BLaER1 treated with 17β-estradiol and CSF1 and Interleukin-3, amounts not matched to agents 10 nM and 100 nM (cell line): ENCODE measurements around the gene BHLHE41.
A peak's percentile ranks its signal among the peaks of the same experiment; 100 is the strongest.

ENCODE experiments used
- H3K27ac ChIP-seq, 11 experiments: shearing (Covaris generic); formaldehyde crosslinking; 2 replicates each; pipeline ENCODE4 v1.8.1; 2022
- H3K27me3 ChIP-seq, 11 experiments: shearing (Covaris generic); formaldehyde crosslinking; 2 replicates each; pipeline ENCODE4 v1.8.1; 2022
- H3K36me3 ChIP-seq, 11 experiments: shearing (Covaris generic); formaldehyde crosslinking; 2 replicates each; pipeline ENCODE4 v1.8.1; 2022
- H3K4me1 ChIP-seq, 10 experiments: shearing (Covaris generic); formaldehyde crosslinking; 2 replicates each; pipeline ENCODE4 v1.8.1; 2022
- H3K4me2 ChIP-seq, 11 experiments: shearing (Covaris generic); formaldehyde crosslinking; 2 replicates each; pipeline ENCODE4 v1.8.1; 2022
- H3K4me3 ChIP-seq, 10 experiments: shearing (Covaris generic); formaldehyde crosslinking; 2 replicates each; pipeline ENCODE4 v1.8.1; 2022
- H3K9ac ChIP-seq, 11 experiments: shearing (Covaris generic); formaldehyde crosslinking; 2 replicates each; pipeline ENCODE4 v1.8.1; 2022
- H3K9me3 ChIP-seq, 11 experiments: shearing (Covaris generic); formaldehyde crosslinking; replicated peaks in 1 of 11; 2 replicates each; pipeline ENCODE4 v1.8.1; 2022
- H4K20me1 ChIP-seq, 11 experiments: shearing (Covaris generic); formaldehyde crosslinking; 2 replicates each; pipeline ENCODE4 v1.8.1; 2022
- Cebpa-rat ChIP-seq, 11 experiments: shearing (Covaris generic); IDR thresholded peaks; 2 replicates each; pipeline ENCODE4 v1.8.1; 2022

BHLHE41 gene

DNA sequence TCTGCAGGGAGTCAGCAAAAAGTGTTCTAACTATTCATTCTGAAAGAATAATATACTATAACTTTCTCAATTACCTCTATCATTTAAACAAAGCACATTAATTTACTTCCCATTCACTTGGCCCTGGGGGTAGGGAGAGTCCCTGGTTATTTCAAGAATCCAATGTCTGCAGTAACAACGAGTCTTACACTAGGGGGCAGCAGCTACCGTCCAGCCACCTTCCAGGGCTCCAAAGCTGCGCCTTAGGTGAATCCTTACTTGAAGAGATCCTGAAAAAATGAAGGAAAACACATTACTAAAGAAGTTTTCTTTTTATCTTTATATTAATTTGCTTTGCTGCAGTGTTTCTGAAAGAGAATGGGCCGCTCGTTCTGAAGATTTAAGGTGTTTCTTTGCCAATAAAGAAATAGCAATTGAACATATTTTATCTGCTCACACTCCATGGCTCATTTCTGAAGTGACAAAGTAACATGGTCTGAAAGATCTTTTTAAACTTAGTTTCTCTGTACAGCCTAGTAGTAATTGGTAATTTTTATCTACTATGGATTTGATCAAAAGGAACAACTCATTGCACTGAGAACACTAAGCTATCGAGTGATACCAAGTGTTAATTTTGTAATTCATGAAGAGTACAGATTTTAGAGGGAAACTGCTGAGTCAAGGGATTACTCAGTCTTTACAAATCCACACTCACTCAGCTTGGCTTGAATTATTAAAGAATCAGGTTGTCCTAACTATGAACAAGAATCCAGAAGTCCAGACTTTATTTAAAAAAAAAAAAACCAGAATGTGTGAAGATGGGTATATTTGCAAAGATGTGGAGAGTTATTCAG is 27.6 kb downstream of the BHLHE41 start:
- no peak overlapping the region for H3K4me2 ChIP-seq
- no peak overlapping the region for H3K9ac ChIP-seq
- no peak overlapping the region for H3K4me3 ChIP-seq
- H3K9me3 ChIP-seq = no peaks in the 10 kb centered on the region
- no peaks in the 10 kb centered on the region for H4K20me1 ChIP-seq
- no peaks in the 10 kb centered on the region for H3K27me3 ChIP-seq
- no peaks in the 10 kb centered on the region for H3K36me3 ChIP-seq
- TF ChIP-seq Cebpa-rat (IDR thresholded peaks at IDR 0.05) = no peak
- H3K4me1 ChIP-seq = peaks cover 0 to 6% (median 0%) of the 10 kb centered on the region in 10 experiments; a peak in 1 of 20 replicates
- H3K27ac ChIP-seq = no peak overlapping the region

DNA sequence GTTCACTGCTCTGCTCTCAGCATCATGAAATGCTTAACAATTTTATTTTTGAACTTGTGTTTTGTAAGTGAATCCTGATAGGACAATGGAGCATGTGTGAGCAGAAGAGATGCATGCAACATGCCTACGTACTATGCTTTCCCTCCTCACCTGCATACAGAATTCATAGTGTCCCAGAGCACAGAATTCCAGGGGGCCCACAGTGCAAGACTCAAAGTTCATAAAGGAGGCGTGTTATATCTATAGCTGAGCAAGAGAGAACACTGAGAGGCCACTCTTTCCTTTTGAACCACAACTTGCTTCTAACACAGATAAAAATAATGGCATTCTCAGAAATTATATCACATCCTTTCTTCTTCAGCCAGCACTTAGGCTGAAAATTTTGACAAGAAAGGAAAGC is 28.8 kb downstream of the BHLHE41 start:
- no peaks in the 10 kb centered on the region for H3K27me3 ChIP-seq
- no peaks in the 10 kb centered on the region for H4K20me1 ChIP-seq
- no peak overlapping the region for H3K4me2 ChIP-seq
- H3K4me3 ChIP-seq = no peak overlapping the region
- H3K4me1 ChIP-seq = peaks cover 0 to 6% (median 0%) of the 10 kb centered on the region in 10 experiments; a peak in 1 of 20 replicates
- H3K27ac ChIP-seq = no peak overlapping the region
- H3K9ac ChIP-seq = no peak overlapping the region
- no peaks in the 10 kb centered on the region for H3K9me3 ChIP-seq
- no peak for TF ChIP-seq Cebpa-rat (IDR thresholded peaks at IDR 0.05)
- H3K36me3 ChIP-seq = no peaks in the 10 kb centered on the region

DNA sequence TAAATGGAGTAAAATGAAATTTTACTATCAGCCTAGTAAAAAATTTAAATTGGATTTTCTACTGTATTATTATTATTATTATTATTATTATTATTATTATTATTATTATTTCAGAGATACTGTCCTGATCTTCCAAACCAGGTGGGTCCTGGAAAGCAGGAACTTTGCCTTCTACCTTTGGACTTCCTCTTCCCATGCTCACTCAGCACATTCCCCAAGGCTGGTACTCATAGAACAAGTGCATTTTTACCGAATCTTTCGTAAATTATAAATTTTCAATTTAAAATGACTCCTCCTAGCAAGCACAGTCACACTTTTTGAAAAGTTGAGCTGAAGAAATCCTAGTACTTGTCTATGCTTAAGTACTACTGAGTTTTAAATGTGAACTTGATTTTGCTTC is 29.7 kb downstream of the BHLHE41 start:
- Histone ChIP-seq H3K9me3 (no peaks in the 10 kb centered on the region), H3K27ac (no peak overlapping the region), H3K9ac (no peak overlapping the region), H3K36me3 (no peaks in the 10 kb centered on the region), H3K4me2 (no peak overlapping the region), H3K4me1 (peaks cover 0 to 6% (median 0%) of the 10 kb centered on the region in 10 experiments; a peak in 1 of 20 replicates), H3K4me3 (no peak overlapping the region), H3K27me3 (no peaks in the 10 kb centered on the region), H4K20me1 (no peaks in the 10 kb centered on the region)
- no peak for TF ChIP-seq Cebpa-rat (IDR thresholded peaks at IDR 0.05)

DNA sequence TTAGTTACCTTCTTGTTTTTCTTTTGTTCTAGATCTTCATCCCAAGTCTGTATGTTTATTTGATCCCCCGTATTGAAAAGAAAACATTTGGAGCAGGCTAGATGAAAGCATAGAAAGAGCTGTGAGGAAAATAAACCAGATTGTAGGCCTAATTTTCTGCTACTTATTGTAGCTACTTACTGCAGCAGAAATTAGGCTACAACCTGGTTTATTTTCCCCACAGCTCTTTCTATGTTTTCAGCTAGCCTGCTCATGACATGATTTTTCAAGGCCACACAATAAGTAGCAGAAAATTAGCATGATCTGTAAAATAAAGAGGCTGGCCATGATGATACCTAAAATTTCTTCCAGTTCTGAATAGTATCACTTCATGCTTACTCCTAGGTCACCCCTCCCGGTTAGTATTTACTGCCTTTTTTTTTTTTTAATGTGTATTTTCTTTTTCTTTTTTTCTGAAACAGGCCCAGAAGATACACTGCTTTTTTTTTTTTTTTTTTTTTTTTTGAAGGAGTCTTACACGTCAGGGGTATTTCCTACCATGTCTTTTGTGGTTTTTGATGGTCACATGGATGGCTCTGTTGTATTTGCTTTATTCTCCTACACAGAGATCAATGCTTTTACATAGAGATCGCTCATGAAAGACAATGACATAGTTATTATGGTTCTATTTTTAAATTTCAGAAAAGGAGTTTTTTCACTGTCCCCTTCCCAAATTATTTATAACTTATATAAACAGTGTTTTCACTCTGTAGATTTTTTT is 32.3 kb downstream of the BHLHE41 start:
- no peaks in the 10 kb centered on the region for H4K20me1 ChIP-seq
- no peaks in the 10 kb centered on the region for H3K36me3 ChIP-seq
- peaks cover 0 to 6% (median 0%) of the 10 kb centered on the region in 10 experiments; a peak in 1 of 20 replicates for H3K4me1 ChIP-seq
- TF ChIP-seq Cebpa-rat (IDR thresholded peaks at IDR 0.05) = no peak
- H3K4me2 ChIP-seq = no peak overlapping the region
- no peaks in the 10 kb centered on the region for H3K9me3 ChIP-seq
- H3K9ac ChIP-seq = no peak overlapping the region
- H3K27ac ChIP-seq = no peak overlapping the region
- H3K27me3 ChIP-seq = no peaks in the 10 kb centered on the region
- H3K4me3 ChIP-seq = no peak overlapping the region

DNA sequence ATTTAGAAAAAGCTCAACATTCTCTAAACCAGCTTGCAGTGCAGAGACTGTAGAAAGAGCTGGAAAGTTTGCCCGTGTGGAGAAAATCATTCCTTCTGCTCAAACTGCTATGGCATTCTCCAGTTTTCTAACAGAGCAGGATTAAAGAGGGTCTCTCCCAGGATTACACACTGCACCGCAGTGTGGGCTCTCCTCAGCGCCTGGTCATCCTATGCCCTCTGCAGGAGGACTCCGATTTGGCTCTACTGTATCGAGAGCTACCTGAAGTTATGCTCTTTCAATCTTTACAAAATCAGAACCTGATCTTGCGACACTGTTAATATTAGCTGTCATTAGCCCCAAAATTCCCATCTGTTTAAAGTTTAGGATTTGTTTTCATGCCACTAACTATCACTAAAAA is 33.0 kb downstream of the BHLHE41 start:
- H3K9ac ChIP-seq = no peak overlapping the region
- H3K36me3 ChIP-seq = no peaks in the 10 kb centered on the region
- H4K20me1 ChIP-seq = no peaks in the 10 kb centered on the region
- no peak for TF ChIP-seq Cebpa-rat (IDR thresholded peaks at IDR 0.05)
- H3K4me3 ChIP-seq = no peak overlapping the region
- H3K4me1 ChIP-seq = peaks cover 0 to 6% (median 0%) of the 10 kb centered on the region in 10 experiments; a peak in 1 of 20 replicates
- no peaks in the 10 kb centered on the region for H3K27me3 ChIP-seq
- H3K4me2 ChIP-seq = no peak overlapping the region
- no peak overlapping the region for H3K27ac ChIP-seq
- H3K9me3 ChIP-seq = no peaks in the 10 kb centered on the region

DNA sequence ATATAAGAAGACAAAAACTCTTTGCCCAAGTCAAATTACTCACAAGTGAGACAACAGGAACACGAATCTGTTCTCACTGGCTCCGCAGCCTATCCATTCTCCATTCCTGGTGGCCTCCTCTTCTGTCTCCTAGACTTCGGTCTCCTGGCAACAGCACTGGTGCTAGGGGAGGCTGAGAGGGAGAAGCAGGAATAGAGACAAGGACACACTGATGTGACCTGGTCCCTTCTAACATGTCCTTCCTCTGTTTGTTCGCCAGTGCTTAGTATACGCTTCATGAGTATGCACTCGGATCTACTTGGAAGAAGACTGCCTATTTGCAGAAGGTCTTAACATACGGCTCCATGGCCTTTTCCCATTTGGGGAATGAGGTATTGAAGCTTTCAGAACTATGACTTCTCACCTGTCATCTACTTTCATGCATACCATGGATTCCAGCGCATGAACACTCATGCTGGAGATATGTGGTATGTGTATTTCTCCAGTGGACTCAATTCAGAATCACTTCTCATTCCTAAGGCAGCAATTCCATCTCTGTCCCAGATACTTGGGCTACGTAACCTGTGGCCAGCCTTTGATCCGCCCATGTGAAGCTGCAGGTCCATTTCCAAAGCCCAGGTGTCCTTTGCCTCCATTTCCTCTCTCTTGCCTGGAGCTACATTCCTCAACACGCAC is 33.9 kb downstream of the BHLHE41 start:
- TF ChIP-seq Cebpa-rat (IDR thresholded peaks at IDR 0.05) = no peak
- Histone ChIP-seq H3K9me3 (peaks cover 0 to under 1% (median 0%) of the 10 kb centered on the region in 11 experiments; a peak in 1 of 22 replicates), H3K36me3 (no peaks in the 10 kb centered on the region), H3K4me1 (peaks cover 0 to 6% (median 0%) of the 10 kb centered on the region in 10 experiments; a peak in 1 of 20 replicates), H3K9ac (no peak overlapping the region), H3K27me3 (no peaks in the 10 kb centered on the region), H3K4me2 (no peak overlapping the region), H3K27ac (no peak overlapping the region), H3K4me3 (no peak overlapping the region), H4K20me1 (no peaks in the 10 kb centered on the region)

DNA sequence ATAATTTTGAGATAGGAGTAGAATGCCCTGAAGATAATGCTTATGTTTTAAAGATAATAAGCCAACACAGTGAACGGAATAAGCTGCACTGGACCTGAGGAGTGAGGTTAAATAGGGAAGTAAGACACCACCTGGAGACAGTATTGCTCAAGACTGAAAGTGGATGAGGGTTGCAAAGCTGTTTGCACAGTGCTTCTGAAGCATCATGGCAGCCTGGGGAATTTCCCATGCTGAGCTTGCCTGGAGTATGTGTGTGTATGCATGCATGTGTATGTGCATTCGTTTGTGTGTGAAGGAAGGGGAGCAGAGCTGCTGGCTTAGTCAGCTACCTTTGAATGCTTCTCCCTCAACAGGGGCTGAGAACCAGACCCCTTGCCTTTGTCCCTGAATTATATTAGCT is 35.8 kb downstream of the BHLHE41 start:
- no peak for TF ChIP-seq Cebpa-rat (IDR thresholded peaks at IDR 0.05)
- Histone ChIP-seq H3K4me1 (peaks cover 0 to 6% (median 0%) of the 10 kb centered on the region in 10 experiments; a peak in 1 of 20 replicates), H3K9ac (no peak overlapping the region), H3K27me3 (no peaks in the 10 kb centered on the region), H3K4me2 (no peak overlapping the region), H3K9me3 (peaks cover 0 to 4% (median 0%) of the 10 kb centered on the region in 11 experiments; a peak in 4 of 22 replicates), H3K27ac (no peak overlapping the region), H3K4me3 (no peak overlapping the region), H3K36me3 (no peaks in the 10 kb centered on the region), H4K20me1 (no peaks in the 10 kb centered on the region)

DNA sequence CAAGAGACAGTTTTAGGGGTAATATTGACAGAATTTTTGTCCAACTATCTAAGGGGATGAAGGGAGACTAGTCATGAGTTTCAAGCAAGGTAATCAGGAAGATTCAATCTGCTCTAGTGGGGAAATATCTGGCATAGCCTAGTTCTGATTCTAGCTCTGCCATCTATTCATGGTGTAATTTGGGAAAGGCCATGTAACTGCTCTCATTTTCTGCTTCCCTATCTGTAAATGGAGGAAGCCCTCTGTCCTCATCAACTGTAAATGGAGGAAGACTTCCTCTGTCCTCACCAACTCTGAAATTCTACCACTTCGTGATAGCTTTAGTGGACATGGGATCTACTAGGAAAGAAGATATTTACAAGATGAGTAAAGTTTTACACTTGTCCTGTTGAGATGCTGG is 37.9 kb downstream of the BHLHE41 start:
- no peak for TF ChIP-seq Cebpa-rat (IDR thresholded peaks at IDR 0.05)
- H3K27ac ChIP-seq = no peak overlapping the region

DNA sequence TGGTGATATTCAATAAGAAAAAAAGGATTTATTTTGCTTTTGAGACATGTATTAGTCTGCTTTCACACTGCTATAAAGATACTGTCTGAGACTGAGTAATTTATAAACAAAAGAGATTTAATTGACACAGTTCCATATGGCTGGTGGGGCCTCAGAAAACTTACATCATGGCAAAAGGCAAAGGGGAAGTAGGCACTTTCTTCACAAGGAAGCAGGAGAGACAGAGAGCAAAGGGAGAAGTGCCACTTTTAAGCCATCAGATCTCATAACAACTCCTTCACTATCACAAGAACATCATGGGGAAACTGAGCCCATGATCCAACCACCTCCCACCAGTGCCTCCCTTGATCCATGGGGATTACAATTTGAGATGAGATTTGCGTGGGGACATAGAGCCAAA is 43.9 kb downstream of the BHLHE41 start:
- Histone ChIP-seq H3K36me3 (no peaks in the 10 kb centered on the region; a peak in 1 of 22 replicates), H3K4me3 (no peak overlapping the region), H3K4me1 (peaks cover 0 to 10% (median 0%) of the 10 kb centered on the region in 10 experiments; a peak in 4 of 20 replicates), H3K9ac (no peak overlapping the region), H4K20me1 (no peaks in the 10 kb centered on the region), H3K27me3 (no peaks in the 10 kb centered on the region), H3K27ac (no peak overlapping the region), H3K9me3 (peaks cover 13 to 28% (median 19%) of the 10 kb centered on the region in 11 experiments), H3K4me2 (0 out of 22 replicates have a peak overlapping the region, but pooled peaks of 1 of the 11 experiments have one; percentile 25)
- no peak for TF ChIP-seq Cebpa-rat (IDR thresholded peaks at IDR 0.05)

More for the DNA sequence above, 37.9 kb downstream of the BHLHE41 start:
- Histone ChIP-seq H3K9me3 (peaks cover 7 to 14% (median 9%) of the 10 kb centered on the region in 11 experiments), H3K36me3 (no peaks in the 10 kb centered on the region; a peak in 1 of 22 replicates), H3K4me2 (no peak overlapping the region), H3K27me3 (no peaks in the 10 kb centered on the region), H3K4me1 (no peaks in the 10 kb centered on the region), H4K20me1 (no peaks in the 10 kb centered on the region), H3K9ac (no peak overlapping the region), H3K4me3 (no peak overlapping the region)
